HCT116 (cell line): ENCODE results near the gene ACCSL. TPM values are rescaled to one million over a fixed set of nuclear protein-coding genes. Genes with fewer than 3 reads are reported as not detected.

Source experiments
- ATAC-seq: fragments of 200-7000 bp; cut with Tn5 transposase; 2 replicates; pipeline ENCODE4 v1.9.1; 2020; ENCODE audit warnings: mild to moderate bottlenecking, moderate library complexity
- BruUV-seq: library from RNA; stranded (reverse); fragments of 400-500 nt; replicated peaks from 2 replicates; lab custom pipeline; 2021; lab: Mats Ljungman, UMichigan
- CTCF ChIA-PET: fragments of 300-600 bp; sonication (Branson Sonifier 250); formaldehyde crosslinking; loops from one replicate; lab custom pipeline; 2021; ENCODE audit warnings: antibody characterized with exemption; lab: Charles Lee
- POLR2A ChIA-PET: fragments of 300-600, 350-600 bp; sonication (Branson Sonifier 250); formaldehyde crosslinking; loops from one replicate; lab custom pipeline; 2021; ENCODE audit warnings: antibody characterized with exemption; lab: Charles Lee
- RAD21 ChIA-PET, 2 experiments: fragments of 300-600 bp; sonication (Branson Sonifier 250); formaldehyde crosslinking; loops; one replicate each; lab custom pipeline; 2023; ENCODE audit warnings: low total read pairs in 2 of 2; ENCODE audit not compliant: uncharacterized antibody in 2 of 2, unreplicated experiment in 2 of 2, low non-redundant PET in 1 of 2; lab: Charles Lee
- DNase-seq: peaks from one replicate; pipeline ENCODE4 v3.0.0-alpha.2; 2010; ENCODE audit warnings: low read depth, low spot score
- H2AFZ ChIP-seq: fragments of 200-600 bp; shearing (Covaris generic), sonication (generic); 2 replicates; pipeline ENCODE4 v1.6.1; 2017; ENCODE audit warnings: low read depth, mixed run types, mixed read lengths, antibody characterized with exemption, low read length; ENCODE audit not compliant: poor library complexity, severe bottlenecking
- H3K27ac ChIP-seq: 2 replicates; pipeline ENCODE4 v1.5.1; 2012; ENCODE audit warnings: low read depth, low read length
- H3K27me3 ChIP-seq: fragments of 200-600 bp; sonication (generic); 2 replicates; pipeline ENCODE4 v1.6.1; 2016; ENCODE audit warnings: mixed run types, low read length, mixed read lengths; ENCODE audit not compliant: insufficient read depth
- H3K36me3 ChIP-seq, 2 experiments: fragments of 200-500 bp in 1 of 2; fragments of 200-600 bp in 1 of 2; sonication (Bioruptor generic) in 1 of 2; sonication (generic) in 1 of 2; 2 replicates each; pipeline versions ENCODE4 v1.5.1 to v1.6.1; 2014 to 2016; ENCODE audit warnings: low read length in 2 of 2, inconsistent platforms in 1 of 2, mixed read lengths in 1 of 2, mixed run types in 1 of 2; ENCODE audit not compliant: insufficient read depth in 2 of 2, control insufficient read depth in 1 of 2
- H3K4me1 ChIP-seq, 2 experiments: fragments of 200-600 bp in 1 of 2; sonication (generic) in 1 of 2; 2 replicates each; pipeline versions ENCODE4 v1.5.1 to v1.6.1; 2012 to 2017; ENCODE audit warnings: low read length in 2 of 2, inconsistent platforms in 1 of 2, mild to moderate bottlenecking in 1 of 2, mixed read lengths in 1 of 2, mixed run types in 1 of 2, moderate library complexity in 1 of 2; ENCODE audit not compliant: insufficient read depth in 2 of 2, control insufficient read depth in 1 of 2
- H3K4me2 ChIP-seq: fragments of 200-600 bp; sonication (generic); 2 replicates; pipeline ENCODE4 v1.6.1; 2017; ENCODE audit warnings: mixed run types, low read length, mixed read lengths
- H3K4me3 ChIP-seq, 2 experiments: fragments of 200-600 bp in 1 of 2; sonication (generic) in 1 of 2; replicated peaks in 1 of 2; 2 replicates each; pipeline ENCODE4 v1.5.1; 2011 to 2016; ENCODE audit warnings: low read length in 2 of 2, control low read depth in 1 of 2, low read depth in 1 of 2, mild to moderate bottlenecking in 1 of 2, mixed read lengths in 1 of 2, mixed run types in 1 of 2
- H3K79me2 ChIP-seq: fragments of 200-600 bp; sonication (generic); 2 replicates; pipeline ENCODE4 v1.6.1; 2017; ENCODE audit warnings: mild to moderate bottlenecking, mixed run types, low read length, moderate library complexity, mixed read lengths; ENCODE audit not compliant: insufficient read depth
- H3K9ac ChIP-seq: fragments of 200-600 bp; sonication (generic); 2 replicates; pipeline ENCODE4 v1.6.1; 2016; ENCODE audit warnings: low read length, mixed read lengths
- H3K9me2 ChIP-seq: fragments of 200-600 bp; sonication (generic), shearing (Covaris generic); 2 replicates; pipeline ENCODE4 v1.6.1; 2017; ENCODE audit warnings: mixed run types, mild to moderate bottlenecking, moderate library complexity; ENCODE audit not compliant: insufficient read depth
- H3K9me3 ChIP-seq, 2 experiments: fragments of 200-500 bp in 1 of 2; fragments of 200-600 bp in 1 of 2; sonication (Bioruptor generic) in 1 of 2; sonication (generic) in 1 of 2; 2 replicates each; pipeline ENCODE4 v1.6.1; 2014 to 2017; ENCODE audit warnings: low read length in 2 of 2, mixed read lengths in 2 of 2, inconsistent platforms in 1 of 2, low read depth in 1 of 2, mild to moderate bottlenecking in 1 of 2, mixed run types in 1 of 2, moderate library complexity in 1 of 2; ENCODE audit not compliant: control insufficient read depth in 1 of 2, insufficient read depth in 1 of 2
- H4K20me1 ChIP-seq: fragments of 200-600 bp; sonication (generic), shearing (Covaris generic); 2 replicates; pipeline ENCODE4 v1.6.1; 2017; ENCODE audit warnings: mixed run types, mild to moderate bottlenecking, moderate library complexity; ENCODE audit not compliant: insufficient read depth
- ELF1 ChIP-seq: IDR thresholded peaks from 2 replicates; pipeline ENCODE4 v1.6.1; 2012; ENCODE audit warnings: low read depth, borderline replicate concordance
- EZH2 ChIP-seq: fragments of 200-600 bp; sonication (generic); IDR thresholded peaks from 2 replicates; pipeline ENCODE4 v1.6.1; 2017; ENCODE audit warnings: antibody characterized with exemption, mixed run types
- EZH2phosphoT487 ChIP-seq: fragments of 200-600 bp; IDR thresholded peaks from 2 replicates; pipeline ENCODE4 v1.6.1; 2018; ENCODE audit warnings: antibody characterized with exemption, borderline replicate concordance
- FOSL1 ChIP-seq: IDR thresholded peaks from 2 replicates; pipeline ENCODE4 v1.6.1; 2012; ENCODE audit warnings: low read depth
- JUND ChIP-seq: IDR thresholded peaks from 2 replicates; pipeline ENCODE4 v1.6.1; 2012
- POLR2AphosphoS5 ChIP-seq: IDR thresholded peaks from 2 replicates; pipeline ENCODE4 v1.6.1; 2011; ENCODE audit warnings: mild to moderate bottlenecking, low read depth, low read length, moderate library complexity
- RAD21 ChIP-seq: IDR thresholded peaks from 2 replicates; pipeline ENCODE4 v1.6.1; 2012; ENCODE audit warnings: low read depth, mild to moderate bottlenecking
- REST ChIP-seq: IDR thresholded peaks from 2 replicates; pipeline ENCODE4 v1.6.1; 2012; ENCODE audit warnings: low read depth
- SIN3A ChIP-seq: IDR thresholded peaks from 2 replicates; pipeline ENCODE4 v1.6.1; 2012; ENCODE audit warnings: low read depth
- SP1 ChIP-seq: IDR thresholded peaks from 2 replicates; pipeline ENCODE4 v1.6.1; 2012; ENCODE audit warnings: low read depth
- SRF ChIP-seq: IDR thresholded peaks from 2 replicates; pipeline ENCODE4 v1.6.1; 2012; ENCODE audit warnings: low read depth
- ZBTB33 ChIP-seq: IDR thresholded peaks from 2 replicates; pipeline ENCODE4 v1.6.1; 2011; ENCODE audit warnings: mild to moderate bottlenecking, low read length, moderate library complexity; ENCODE audit not compliant: insufficient replicate concordance; ENCODE audit errors: extremely low read depth
- ZNF274 ChIP-seq: fragments of 200-500 bp; sonication (Bioruptor generic); IDR thresholded peaks from 2 replicates; pipeline ENCODE4 v1.6.1; 2014; ENCODE audit warnings: mild to moderate bottlenecking, low read depth, low read length, inconsistent platforms
- intact Hi-C: fragments of 100-400 bp; cut with micrococcal nuclease; formaldehyde crosslinking; loops from 2 replicates; pipeline ENCODE4 v1.10.0; 2022
- total RNA-seq: library from RNA; stranded (reverse); gene quantifications from one replicate; pipeline ENCODE4 v1.2.1, GENCODE V29; 2021; ENCODE audit not compliant: unreplicated experiment
- TF ChIP-seq, protein P1 (sequence below), 3 experiments: fragments of 200-600 bp in 1 of 3; sonication (generic) in 1 of 3; IDR thresholded peaks in 2 of 3; conservative IDR thresholded peaks in 1 of 3; 2 replicates each; pipeline ENCODE4 v1.5.1; 2012 to 2017; ENCODE audit warnings: low read depth in 2 of 3, low read length in 2 of 3, antibody characterized with exemption in 1 of 3, borderline replicate concordance in 1 of 3, control low read depth in 1 of 3, mild to moderate bottlenecking in 1 of 3, mixed read lengths in 1 of 3, mixed run types in 1 of 3, moderate library complexity in 1 of 3; ENCODE audit not compliant: insufficient read depth in 1 of 3

The ACCSL gene
- total RNA-seq, 1 experiment from 2014 or later, result not detected

DNA sequence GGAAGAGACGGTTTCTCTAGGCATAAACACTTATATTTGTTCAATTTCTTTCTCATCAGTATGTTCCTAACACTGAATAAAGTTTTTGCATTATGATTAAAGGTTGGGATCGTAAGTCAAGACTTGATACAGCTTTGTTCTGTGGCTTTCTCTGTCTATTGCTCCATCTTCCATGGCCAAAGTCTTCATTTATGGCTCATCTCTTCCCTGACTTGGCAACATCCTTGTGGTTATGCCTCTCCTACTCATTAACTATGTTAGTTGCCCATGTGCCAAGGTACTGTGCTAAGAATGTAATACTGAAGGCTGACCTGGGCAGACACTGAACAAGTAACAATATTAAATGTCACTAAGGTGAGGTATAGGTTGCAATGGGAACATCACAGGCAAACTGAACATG is 1.6 kb upstream of the ACCSL start:
- ATAC-seq (no peak), DNase-seq (no peak)
- Histone ChIP-seq H3K4me1 (peaks cover 0 to 5% of the 10 kb centered on the region in 2 experiments; a peak in 2 of 4 replicates), H2AFZ (no peak overlapping the region), H3K9me3 (no peaks in the 10 kb centered on the region), H3K4me2 (no peak overlapping the region), H4K20me1 (no peaks in the 10 kb centered on the region), H3K9ac (no peak overlapping the region), H3K27me3 (no peaks in the 10 kb centered on the region), H3K4me3 (no peak overlapping the region), H3K27ac (no peak overlapping the region), H3K9me2 (no peaks in the 10 kb centered on the region), H3K36me3 (no peaks in the 10 kb centered on the region), H3K79me2 (no peaks in the 10 kb centered on the region)
- ChIA-PET POLR2A (no interaction called here), RAD21 (no interaction called here), CTCF (no interaction called here)
- BruUV-seq, result no TSS peak
- intact Hi-C loops, result no loop called here
- no peak for TF ChIP-seq ELF1

GRCh38 chr11:44047298-44047697 is 483 bp upstream of the ACCSL start:
- Histone ChIP-seq H3K9me3 (no peaks in the 10 kb centered on the region), H3K4me3 (no peak overlapping the region), H3K79me2 (no peaks in the 10 kb centered on the region), H3K4me1 (peaks cover 0 to 5% of the 10 kb centered on the region in 2 experiments; a peak in 2 of 4 replicates), H3K36me3 (no peaks in the 10 kb centered on the region), H2AFZ (no peak overlapping the region), H3K9me2 (no peaks in the 10 kb centered on the region), H3K27ac (no peak overlapping the region), H3K9ac (no peak overlapping the region), H3K27me3 (no peaks in the 10 kb centered on the region), H4K20me1 (no peaks in the 10 kb centered on the region), H3K4me2 (no peak overlapping the region)
- ATAC-seq, result no peak
- DNase-seq, result no peak
- ChIA-PET RAD21 (no interaction called here), POLR2A (no interaction called here), CTCF (no interaction called here)
- intact Hi-C loops, result no loop called here
- BruUV-seq, result no TSS peak
- no peak for TF ChIP-seq EZH2
- TF ChIP-seq JUND, result no peak
- TF ChIP-seq, protein P1, sequence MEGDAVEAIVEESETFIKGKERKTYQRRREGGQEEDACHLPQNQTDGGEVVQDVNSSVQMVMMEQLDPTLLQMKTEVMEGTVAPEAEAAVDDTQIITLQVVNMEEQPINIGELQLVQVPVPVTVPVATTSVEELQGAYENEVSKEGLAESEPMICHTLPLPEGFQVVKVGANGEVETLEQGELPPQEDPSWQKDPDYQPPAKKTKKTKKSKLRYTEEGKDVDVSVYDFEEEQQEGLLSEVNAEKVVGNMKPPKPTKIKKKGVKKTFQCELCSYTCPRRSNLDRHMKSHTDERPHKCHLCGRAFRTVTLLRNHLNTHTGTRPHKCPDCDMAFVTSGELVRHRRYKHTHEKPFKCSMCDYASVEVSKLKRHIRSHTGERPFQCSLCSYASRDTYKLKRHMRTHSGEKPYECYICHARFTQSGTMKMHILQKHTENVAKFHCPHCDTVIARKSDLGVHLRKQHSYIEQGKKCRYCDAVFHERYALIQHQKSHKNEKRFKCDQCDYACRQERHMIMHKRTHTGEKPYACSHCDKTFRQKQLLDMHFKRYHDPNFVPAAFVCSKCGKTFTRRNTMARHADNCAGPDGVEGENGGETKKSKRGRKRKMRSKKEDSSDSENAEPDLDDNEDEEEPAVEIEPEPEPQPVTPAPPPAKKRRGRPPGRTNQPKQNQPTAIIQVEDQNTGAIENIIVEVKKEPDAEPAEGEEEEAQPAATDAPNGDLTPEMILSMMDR (IDR thresholded peaks at IDR 0.05 in 2 of 3, conservative IDR thresholded peaks at IDR 0.05 in 1 of 3; ENCODE audit: borderline replicate concordance in 1 of 3, insufficient read depth in 1 of 3, low read depth in 2 of 3, low read length in 2 of 3), result no peak
- TF ChIP-seq SP1, result no peak
- TF ChIP-seq POLR2AphosphoS5, result no peak
- no peak for TF ChIP-seq SRF
- no peak for TF ChIP-seq EZH2phosphoT487
- no peak for TF ChIP-seq ZBTB33
- TF ChIP-seq ZNF274, result no peak
- TF ChIP-seq RAD21, result no peak
- TF ChIP-seq REST, result no peak
- TF ChIP-seq FOSL1, result no peak
- no peak for TF ChIP-seq SIN3A
